OCI-LY3 (cell line): Measurements from ENCODE around the gene ST6GALNAC5.

Experiments
- H2AFZ ChIP-seq: fragments of 200-600, 300-600 bp; shearing (Covaris generic); 2 replicates; pipeline ENCODE4 v1.6.0; 2014; ENCODE audit warnings: antibody characterized with exemption, low read depth, low read length
- H3K27ac ChIP-seq: fragments of 200-600, 300-600 bp; sonication (generic); 2 replicates; pipeline ENCODE4 v1.5.1; 2014; ENCODE audit warnings: mild to moderate bottlenecking, low read length, moderate library complexity, mixed read lengths
- H3K27me3 ChIP-seq: fragments of 200-600, 300-600 bp; sonication (generic); 2 replicates; pipeline ENCODE4 v1.6.1; 2014; ENCODE audit warnings: low read depth, low read length, mixed read lengths
- H3K36me3 ChIP-seq: fragments of 200-600, 300-600 bp; sonication (generic); replicated peaks from 2 replicates; pipeline ENCODE3; 2014; ENCODE audit warnings: low read depth, low read length, mixed read lengths
- H3K4me1 ChIP-seq: fragments of 300-600, 200-600 bp; sonication (generic); 2 replicates; pipeline ENCODE4 v1.6.1; 2014; ENCODE audit warnings: low read length, mixed read lengths
- H3K4me2 ChIP-seq: fragments of 200-600, 300-600 bp; sonication (generic); 2 replicates; pipeline ENCODE4 v1.6.1; 2014; ENCODE audit warnings: low read length, mixed read lengths
- H3K4me3 ChIP-seq: fragments of 300-600, 200-600 bp; sonication (generic); 2 replicates; pipeline ENCODE4 v1.5.1; 2014; ENCODE audit warnings: antibody characterized with exemption, mild to moderate bottlenecking, low read length, moderate library complexity
- H3K79me2 ChIP-seq: fragments of 300-600, 200-600 bp; shearing (Covaris generic); 2 replicates; pipeline ENCODE4 v1.6.1; 2014; ENCODE audit warnings: mild to moderate bottlenecking, low read length, mixed read lengths
- H3K9ac ChIP-seq: fragments of 300-600, 200-600 bp; shearing (Covaris generic); 2 replicates; pipeline ENCODE4 v1.6.0; 2014; ENCODE audit warnings: mild to moderate bottlenecking, low read length, moderate library complexity
- H3K9me3 ChIP-seq: fragments of 200-600, 300-600 bp; shearing (Covaris generic); 2 replicates; pipeline ENCODE4 v1.6.1; 2014; ENCODE audit warnings: low read length, mixed read lengths; ENCODE audit not compliant: insufficient read depth
- H4K20me1 ChIP-seq: fragments of 200-600, 300-600 bp; sonication (generic); 2 replicates; pipeline ENCODE4 v1.6.1; 2016; ENCODE audit warnings: low read length, mixed read lengths; ENCODE audit not compliant: insufficient read depth
- CTCF ChIP-seq: fragments of 200-600, 300-600 bp; sonication (generic); IDR thresholded peaks from 2 replicates; pipeline ENCODE4 v1.5.1; 2014; ENCODE audit warnings: antibody characterized with exemption, low read length, low read depth
- EZH2phosphoT487 ChIP-seq: fragments of 200-600 bp; shearing (Covaris generic); IDR thresholded peaks from 2 replicates; pipeline ENCODE4 v1.6.1; 2018; ENCODE audit warnings: antibody characterized with exemption, mixed run types, low read depth

Gene ST6GALNAC5

GRCh38 chr1:77014073-77014788 is 147.0 kb downstream of the ST6GALNAC5 start:
- no peak overlapping the region for H3K9ac ChIP-seq
- no peaks in the 10 kb centered on the region for H3K79me2 ChIP-seq
- no peak overlapping the region for H3K27ac ChIP-seq
- H3K36me3 ChIP-seq: no peaks in the 10 kb centered on the region
- no peak overlapping the region for H3K4me3 ChIP-seq
- no peak for TF ChIP-seq CTCF
- no peak for TF ChIP-seq EZH2phosphoT487
- H3K27me3 ChIP-seq: no peaks in the 10 kb centered on the region
- no peak overlapping the region for H3K4me2 ChIP-seq
- H3K4me1 ChIP-seq: no peaks in the 10 kb centered on the region
- no peaks in the 10 kb centered on the region for H3K9me3 ChIP-seq
- H2AFZ ChIP-seq: no peak overlapping the region
- H4K20me1 ChIP-seq: no peaks in the 10 kb centered on the region

DNA sequence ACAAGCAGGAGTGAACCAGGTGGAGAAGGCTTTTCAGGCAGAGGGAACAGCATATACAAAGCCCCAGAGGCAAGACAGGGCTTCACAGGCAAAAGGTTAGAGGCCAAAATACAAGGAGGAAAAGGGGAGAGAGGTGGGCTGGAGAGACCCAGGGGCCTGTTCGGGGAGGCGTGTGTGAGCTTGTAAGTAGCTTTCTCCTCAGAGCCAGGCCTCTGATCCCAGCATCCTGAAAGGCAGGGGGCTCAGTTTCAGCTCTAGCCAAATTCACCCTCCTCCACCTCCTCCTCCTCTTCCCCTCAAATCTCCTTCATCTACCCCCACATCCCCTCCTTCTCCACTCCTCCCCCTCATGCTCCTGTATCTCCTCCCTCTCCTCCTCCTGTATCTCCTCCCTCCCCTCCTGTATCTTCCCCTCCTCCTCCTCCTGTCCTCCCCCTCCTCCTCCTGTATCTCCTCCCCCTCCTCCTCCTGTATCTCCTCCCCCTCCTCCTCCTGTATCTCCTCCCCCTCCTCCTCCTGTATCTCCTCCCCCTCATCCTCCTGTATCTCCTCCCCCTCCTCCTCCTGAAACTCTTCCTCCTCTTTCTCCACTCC is 148.6 kb downstream of the ST6GALNAC5 start:
- H3K27me3 ChIP-seq: no peaks in the 10 kb centered on the region
- H3K9ac ChIP-seq: no peak overlapping the region
- no peaks in the 10 kb centered on the region for H4K20me1 ChIP-seq
- TF ChIP-seq CTCF (no peak), EZH2phosphoT487 (no peak)
- H3K27ac ChIP-seq: no peak overlapping the region
- no peaks in the 10 kb centered on the region for H3K36me3 ChIP-seq
- no peaks in the 10 kb centered on the region for H3K79me2 ChIP-seq
- H2AFZ ChIP-seq: no peak overlapping the region
- H3K4me3 ChIP-seq: no peak overlapping the region
- no peaks in the 10 kb centered on the region for H3K9me3 ChIP-seq
- H3K4me2 ChIP-seq: no peak overlapping the region
- no peaks in the 10 kb centered on the region for H3K4me1 ChIP-seq

DNA sequence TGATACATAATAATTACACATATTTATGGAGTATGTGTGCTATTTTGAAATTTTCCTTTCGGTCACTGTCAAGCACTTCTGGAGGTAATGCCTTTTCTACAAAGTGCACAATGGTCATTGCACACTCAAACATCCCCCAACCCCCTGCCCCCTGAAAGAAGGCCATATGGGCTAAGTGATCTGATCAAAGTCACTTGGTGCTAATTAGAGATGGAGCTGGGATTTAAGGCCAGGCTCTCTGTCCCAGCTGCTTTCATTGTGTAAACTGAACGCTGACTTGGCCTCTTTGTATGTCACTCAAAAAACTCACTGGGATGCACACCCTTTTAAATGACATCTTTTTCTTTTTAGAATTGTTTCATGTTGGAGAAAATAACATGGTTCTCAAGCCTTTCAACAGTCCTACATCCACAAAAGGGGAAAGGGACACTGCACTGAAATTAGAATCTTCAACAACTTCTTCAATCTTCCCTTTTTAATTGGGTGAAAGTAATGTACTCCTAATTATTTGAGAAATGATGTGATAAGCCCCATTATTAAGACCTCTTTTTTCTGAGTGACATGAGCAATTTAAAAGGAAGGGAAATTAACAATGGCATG is 149.2 kb downstream of the ST6GALNAC5 start:
- no peak overlapping the region for H3K4me3 ChIP-seq
- no peaks in the 10 kb centered on the region for H3K27me3 ChIP-seq
- H3K27ac ChIP-seq: no peak overlapping the region
- no peaks in the 10 kb centered on the region for H3K79me2 ChIP-seq
- H3K4me1 ChIP-seq: no peaks in the 10 kb centered on the region
- no peak overlapping the region for H3K9ac ChIP-seq
- H3K9me3 ChIP-seq: no peaks in the 10 kb centered on the region
- H3K36me3 ChIP-seq: no peaks in the 10 kb centered on the region
- no peak for TF ChIP-seq CTCF
- no peak for TF ChIP-seq EZH2phosphoT487
- no peak overlapping the region for H3K4me2 ChIP-seq
- H4K20me1 ChIP-seq: no peaks in the 10 kb centered on the region
- H2AFZ ChIP-seq: no peak overlapping the region

DNA sequence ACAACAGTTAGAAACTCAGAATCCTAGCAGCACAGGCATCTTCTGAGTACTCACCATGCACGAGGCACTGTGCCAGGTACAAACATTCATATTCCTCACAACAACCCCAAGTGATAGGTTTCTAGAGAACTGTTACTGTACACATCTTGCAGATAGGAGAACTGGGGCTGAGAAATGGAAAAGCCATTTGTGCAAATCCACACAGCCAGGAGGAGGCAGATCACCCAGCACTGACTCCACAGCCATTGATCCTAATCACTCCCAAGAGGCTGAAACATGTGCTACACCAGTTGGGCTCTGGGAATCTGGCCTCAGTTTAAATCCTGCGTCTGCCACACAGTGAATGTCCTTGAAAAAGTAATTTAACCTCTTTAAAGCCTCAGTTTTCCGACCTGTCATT is 151.0 kb downstream of the ST6GALNAC5 start:
- Histone ChIP-seq H3K4me1 (no peaks in the 10 kb centered on the region), H3K9ac (no peak overlapping the region), H3K4me3 (no peak overlapping the region), H3K4me2 (no peak overlapping the region), H2AFZ (no peak overlapping the region), H3K36me3 (no peaks in the 10 kb centered on the region), H3K9me3 (no peaks in the 10 kb centered on the region), H4K20me1 (no peaks in the 10 kb centered on the region), H3K27ac (no peak overlapping the region), H3K79me2 (no peaks in the 10 kb centered on the region), H3K27me3 (no peaks in the 10 kb centered on the region)
- no peak for TF ChIP-seq EZH2phosphoT487
- TF ChIP-seq CTCF: no peak
